HG03196 (cell line): Measurements from ENCODE around the gene ASIC3.

ENCODE experiments used
- ATAC-seq: cut with Tn5 transposase; IDR thresholded peaks from one replicate; pipeline ENCODE4 v1.9.1; 2021; ENCODE audit not compliant: unreplicated experiment

ASIC3 gene

GRCh38 chr7:151100921-151101320 is 52.6 kb downstream of the ASIC3 start:
- no peak for ATAC-seq

- ATAC-seq = no peak
Observed at GRCh38 chr7:151101621-151102396, 53.5 kb downstream of the ASIC3 start.
